Activated CD4-positive, CD25-positive, alpha-beta regulatory T cell (primary cell): Measurements from ENCODE around the gene CNOT8.
A peak's percentile ranks its signal among the peaks of the same experiment; 100 is the strongest.
"Not testable (repeated sequence)": the region's sequence is repeated elsewhere in the genome, so short reads cannot be mapped to it uniquely, and the experiment has no call there.

Experiments
- DNase-seq, 4 experiments: peaks; one replicate each; lab custom pipeline; 2025; lab: John Stamatoyannopoulos, UW

Gene CNOT8

GRCh38 chr5:154858297-154858971 lies at the start of gene CNOT8:
TSS of gene CNOT8 (plus strand) at chr5:154858627. CDS start at chr5:154863279, 4,652 bp downstream.
- DNase-seq: peak; percentile 94 to 97 (median 96)

GRCh38 chr5:154811239-154811638 lies 47.2 kb upstream of the CNOT8 start:
- no peak for DNase-seq

- peak; percentile 25 to 38 (median 36) for DNase-seq
These were observed 46.6 kb upstream of the CNOT8 start for GRCh38 chr5:154811653-154812465.

- no peak for DNase-seq
These were observed 45.3 kb upstream of the CNOT8 start for GRCh38 chr5:154813158-154813557.

GRCh38 chr5:154813736-154814135 lies 44.7 kb upstream of the CNOT8 start:
- DNase-seq: no peak

- no peak for DNase-seq
These were observed 43.4 kb upstream of the CNOT8 start for GRCh38 chr5:154815025-154815424.

GRCh38 chr5:154815684-154816247 lies 42.7 kb upstream of the CNOT8 start:
- no peak for DNase-seq

- DNase-seq: no peak
These were observed 41.4 kb upstream of the CNOT8 start for GRCh38 chr5:154816891-154817492.

GRCh38 chr5:154817815-154818214 lies 40.6 kb upstream of the CNOT8 start:
- DNase-seq: no peak

- DNase-seq: no peak
These were observed 39.8 kb upstream of the CNOT8 start for GRCh38 chr5:154818471-154819116.

GRCh38 chr5:154819546-154819945 lies 38.9 kb upstream of the CNOT8 start:
- DNase-seq: no peak

- DNase-seq: no peak
These were observed 38.0 kb upstream of the CNOT8 start for GRCh38 chr5:154820383-154820782.

GRCh38 chr5:154822896-154823295 lies 35.5 kb upstream of the CNOT8 start:
- DNase-seq: not testable (repeated sequence)

- DNase-seq: no peak
These were observed 34.8 kb upstream of the CNOT8 start for GRCh38 chr5:154823605-154824004.

- no peak for DNase-seq
These were observed 34.4 kb upstream of the CNOT8 start for GRCh38 chr5:154824070-154824469.

- DNase-seq: no peak
These were observed 29.2 kb upstream of the CNOT8 start for GRCh38 chr5:154829181-154829588.

- no peak for DNase-seq
These were observed 28.7 kb upstream of the CNOT8 start for GRCh38 chr5:154829589-154830218.

- DNase-seq: no peak
These were observed 28.2 kb upstream of the CNOT8 start for GRCh38 chr5:154830219-154830595.

- DNase-seq: no peak
These were observed 27.8 kb upstream of the CNOT8 start for GRCh38 chr5:154830596-154830995.

- no peak for DNase-seq
These were observed 27.0 kb upstream of the CNOT8 start for GRCh38 chr5:154831451-154831850.

GRCh38 chr5:154832804-154833203 lies 25.6 kb upstream of the CNOT8 start:
- not testable (repeated sequence) for DNase-seq

- no peak for DNase-seq
These were observed 24.4 kb upstream of the CNOT8 start for GRCh38 chr5:154834053-154834452.
